Fibroblast of mammary gland (primary cell): ENCODE data around the gene KTN1.

Experiments
- DNase-seq: peaks from one replicate; pipeline ENCODE4 v3.0.0-alpha.2; 2010; ENCODE audit warnings: low read depth
- H3K4me3 ChIP-seq: 2 replicates; pipeline ENCODE4 v1.5.1; 2011; ENCODE audit warnings: low read depth, mild to moderate bottlenecking, low read length, moderate library complexity; ENCODE audit not compliant: control insufficient read depth
- TF ChIP-seq, protein P1 (sequence below): conservative IDR thresholded peaks from 2 replicates; pipeline ENCODE4 v1.5.1; 2011; ENCODE audit warnings: low read depth, low read length, inconsistent platforms; ENCODE audit not compliant: control insufficient read depth, insufficient read depth

The KTN1 gene

DNA sequence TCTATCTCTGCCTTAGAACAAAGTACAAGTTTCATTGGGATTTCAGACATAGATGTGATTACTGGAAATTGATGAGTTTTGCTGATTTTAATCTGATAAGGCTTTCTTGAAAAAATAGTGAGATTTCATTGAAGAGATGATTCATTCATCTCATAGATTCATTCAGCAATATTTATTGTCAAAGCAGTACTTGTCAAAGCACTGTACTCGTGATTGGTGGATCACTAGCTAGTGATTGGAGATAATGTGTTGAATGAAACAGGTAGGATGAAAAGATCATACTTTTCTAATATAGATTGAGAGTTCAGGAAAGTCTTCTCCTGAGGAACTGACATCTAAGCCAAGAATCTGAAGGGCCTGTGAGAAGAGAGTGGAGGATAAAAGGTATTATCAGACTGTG is 71.0 kb downstream of the KTN1 start:
- H3K4me3 ChIP-seq: no peak overlapping the region
- DNase-seq: no peak
- TF ChIP-seq, protein P1, sequence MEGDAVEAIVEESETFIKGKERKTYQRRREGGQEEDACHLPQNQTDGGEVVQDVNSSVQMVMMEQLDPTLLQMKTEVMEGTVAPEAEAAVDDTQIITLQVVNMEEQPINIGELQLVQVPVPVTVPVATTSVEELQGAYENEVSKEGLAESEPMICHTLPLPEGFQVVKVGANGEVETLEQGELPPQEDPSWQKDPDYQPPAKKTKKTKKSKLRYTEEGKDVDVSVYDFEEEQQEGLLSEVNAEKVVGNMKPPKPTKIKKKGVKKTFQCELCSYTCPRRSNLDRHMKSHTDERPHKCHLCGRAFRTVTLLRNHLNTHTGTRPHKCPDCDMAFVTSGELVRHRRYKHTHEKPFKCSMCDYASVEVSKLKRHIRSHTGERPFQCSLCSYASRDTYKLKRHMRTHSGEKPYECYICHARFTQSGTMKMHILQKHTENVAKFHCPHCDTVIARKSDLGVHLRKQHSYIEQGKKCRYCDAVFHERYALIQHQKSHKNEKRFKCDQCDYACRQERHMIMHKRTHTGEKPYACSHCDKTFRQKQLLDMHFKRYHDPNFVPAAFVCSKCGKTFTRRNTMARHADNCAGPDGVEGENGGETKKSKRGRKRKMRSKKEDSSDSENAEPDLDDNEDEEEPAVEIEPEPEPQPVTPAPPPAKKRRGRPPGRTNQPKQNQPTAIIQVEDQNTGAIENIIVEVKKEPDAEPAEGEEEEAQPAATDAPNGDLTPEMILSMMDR: no peak

DNA sequence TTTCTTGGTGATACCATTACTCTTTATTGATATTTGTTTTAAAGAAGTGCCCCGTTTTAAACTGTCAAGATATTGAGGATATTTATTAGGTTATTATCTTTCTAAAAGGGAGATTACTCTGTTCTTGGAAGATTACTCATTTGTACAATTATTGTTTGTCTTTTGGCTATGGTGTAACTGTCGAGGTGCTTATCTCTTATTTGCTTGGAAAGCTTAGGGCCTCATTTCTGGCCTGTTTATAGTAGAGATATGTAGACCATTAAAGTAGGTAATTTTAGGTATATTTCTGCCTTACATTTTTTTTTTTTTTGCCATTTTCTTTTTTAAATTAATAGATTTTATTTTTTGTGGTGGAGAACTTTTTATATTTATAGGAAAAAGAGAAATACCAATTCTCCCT is 74.2 kb downstream of the KTN1 start:
- no peak for DNase-seq
- no peak overlapping the region for H3K4me3 ChIP-seq
- TF ChIP-seq, protein P1: no peak

DNA sequence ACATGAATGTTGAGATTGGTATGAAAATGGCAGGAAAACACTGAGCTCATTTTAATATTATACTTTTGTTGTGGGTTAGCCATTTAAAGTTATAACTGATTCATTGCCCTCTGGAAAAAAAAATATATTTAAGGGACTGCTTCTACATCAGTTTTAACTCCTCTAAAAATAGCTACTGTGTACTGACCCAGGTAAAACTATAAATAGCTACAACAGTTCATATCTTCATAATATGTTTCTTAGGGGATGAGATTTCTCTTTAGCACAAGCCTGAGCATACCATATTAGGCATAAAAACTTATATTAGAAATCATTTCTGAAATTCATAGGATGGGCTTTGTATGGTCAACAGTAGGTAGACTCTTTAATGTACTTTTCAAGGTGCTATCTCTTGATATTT is 81.0 kb downstream of the KTN1 start:
- H3K4me3 ChIP-seq: no peak overlapping the region
- no peak for DNase-seq
- TF ChIP-seq, protein P1: no peak

DNA sequence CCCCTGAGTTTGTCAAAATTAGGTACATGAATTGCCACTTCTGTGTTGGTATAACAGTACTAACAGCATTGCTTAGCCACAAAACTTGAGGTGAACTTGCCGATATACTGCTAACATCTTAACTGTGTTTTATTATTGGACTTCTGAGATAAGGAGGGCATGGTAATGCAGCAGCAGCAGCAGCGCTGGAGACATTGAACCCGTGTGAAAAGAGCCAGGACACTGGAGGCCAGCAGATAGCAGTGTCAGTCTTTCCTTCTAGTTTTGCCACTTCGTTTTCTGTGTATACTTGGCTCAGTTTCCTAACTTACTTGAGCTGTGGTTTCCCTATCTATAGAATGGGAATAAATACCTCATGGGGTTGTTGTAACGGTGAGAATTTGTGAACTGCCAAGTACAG is 82.7 kb downstream of the KTN1 start:
- TF ChIP-seq, protein P1: no peak
- H3K4me3 ChIP-seq: no peak overlapping the region
- no peak for DNase-seq

DNA sequence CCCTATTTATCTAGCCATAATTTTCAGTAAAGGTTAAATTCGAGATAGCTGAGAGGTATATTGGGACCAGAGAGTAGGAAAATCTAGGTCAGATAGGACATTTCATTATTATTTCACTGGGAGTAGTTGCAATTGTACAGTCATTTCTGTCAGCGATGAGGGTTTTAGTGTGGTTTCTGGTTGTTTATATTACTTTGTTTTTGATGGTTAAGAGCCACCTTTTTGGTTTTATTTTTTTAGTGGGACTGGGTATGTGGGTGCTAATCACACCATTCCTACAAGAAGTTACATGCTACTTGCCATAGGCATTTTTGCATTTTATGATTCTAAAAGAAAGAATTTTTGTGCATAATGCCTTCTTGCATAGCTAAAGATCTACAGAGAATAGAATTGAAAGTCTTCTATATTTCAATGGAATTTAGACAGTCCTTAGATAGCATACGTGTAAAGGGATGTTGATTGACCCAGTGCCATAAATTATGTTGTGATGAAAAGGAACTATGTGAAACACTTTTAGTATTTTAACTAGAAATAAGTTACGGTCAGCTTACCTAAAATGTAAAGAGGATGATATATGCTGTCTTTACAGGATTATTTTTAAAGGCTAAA is 85.2 kb downstream of the KTN1 start:
- TF ChIP-seq, protein P1: no peak
- no peak overlapping the region for H3K4me3 ChIP-seq
- no peak for DNase-seq

DNA sequence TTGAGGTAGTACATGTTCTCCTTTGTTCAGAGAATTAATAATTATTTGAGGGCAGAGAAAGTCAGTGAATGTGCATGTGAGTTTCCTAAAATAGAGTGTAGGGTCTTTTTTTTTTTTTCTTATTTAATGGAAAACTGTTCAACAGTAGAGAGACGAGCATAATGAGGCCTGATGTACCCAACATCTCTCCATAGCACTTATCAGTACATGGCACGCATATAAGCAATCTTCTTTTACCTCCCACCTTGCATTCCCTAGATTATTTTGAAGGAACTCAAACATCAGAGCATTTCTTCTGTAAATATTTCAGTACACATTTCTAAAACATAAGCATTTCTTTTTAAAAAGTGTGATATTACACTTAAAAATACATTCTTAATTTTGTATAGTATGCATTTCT is 87.8 kb downstream of the KTN1 start:
- no peak for DNase-seq
- TF ChIP-seq, protein P1: no peak
- no peak overlapping the region for H3K4me3 ChIP-seq

DNA sequence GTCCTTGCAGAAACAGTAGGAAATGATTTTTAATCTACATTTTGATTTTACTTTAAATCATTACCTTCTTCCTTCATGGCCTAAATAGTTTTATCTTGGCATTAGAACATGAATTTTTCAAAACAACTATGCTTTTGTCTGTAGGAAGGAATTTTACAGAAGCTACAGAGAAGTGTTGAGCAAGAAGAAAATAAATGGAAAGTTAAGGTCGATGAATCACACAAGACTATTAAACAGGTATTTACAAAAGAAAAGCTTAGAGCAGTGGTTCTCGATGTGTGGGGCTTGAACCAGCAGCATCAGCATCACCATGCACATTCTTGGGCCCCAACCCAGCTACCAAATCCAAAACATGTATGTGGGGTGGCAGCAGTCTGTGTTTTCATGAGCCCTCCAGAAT is 91.6 kb downstream of the KTN1 start:
- no peak for DNase-seq

More for the DNA sequence above, 91.6 kb downstream of the KTN1 start:
- no peak overlapping the region for H3K4me3 ChIP-seq
- TF ChIP-seq, protein P1: no peak
